GM06990 (cell line): ENCODE data around the gene GAA.

Experiments used
- DNase-seq: peaks from one replicate; pipeline ENCODE4 v3.0.0-alpha.2; 2011; ENCODE audit not compliant: insufficient read length; ENCODE audit errors: extremely low read depth
- H3K27me3 ChIP-seq: replicated peaks from 2 replicates; pipeline ENCODE4 v1.6.0; 2011; ENCODE audit warnings: low read length; ENCODE audit not compliant: control insufficient read depth, insufficient read depth
- H3K36me3 ChIP-seq: 2 replicates; pipeline ENCODE4 v1.5.1; 2011; ENCODE audit warnings: low read length; ENCODE audit not compliant: control insufficient read depth, insufficient read depth
- H3K4me3 ChIP-seq: replicated peaks from 2 replicates; pipeline ENCODE4 v1.5.1; 2011; ENCODE audit warnings: low read depth, mild to moderate bottlenecking, control low read depth, low read length
- TF ChIP-seq, protein P1 (sequence below): IDR thresholded peaks from 2 replicates; pipeline ENCODE4 v1.5.1; 2011; ENCODE audit warnings: low read length, control low read depth, mild to moderate bottlenecking, inconsistent platforms; ENCODE audit not compliant: insufficient read depth, poor library complexity, severe bottlenecking

GAA gene

DNA sequence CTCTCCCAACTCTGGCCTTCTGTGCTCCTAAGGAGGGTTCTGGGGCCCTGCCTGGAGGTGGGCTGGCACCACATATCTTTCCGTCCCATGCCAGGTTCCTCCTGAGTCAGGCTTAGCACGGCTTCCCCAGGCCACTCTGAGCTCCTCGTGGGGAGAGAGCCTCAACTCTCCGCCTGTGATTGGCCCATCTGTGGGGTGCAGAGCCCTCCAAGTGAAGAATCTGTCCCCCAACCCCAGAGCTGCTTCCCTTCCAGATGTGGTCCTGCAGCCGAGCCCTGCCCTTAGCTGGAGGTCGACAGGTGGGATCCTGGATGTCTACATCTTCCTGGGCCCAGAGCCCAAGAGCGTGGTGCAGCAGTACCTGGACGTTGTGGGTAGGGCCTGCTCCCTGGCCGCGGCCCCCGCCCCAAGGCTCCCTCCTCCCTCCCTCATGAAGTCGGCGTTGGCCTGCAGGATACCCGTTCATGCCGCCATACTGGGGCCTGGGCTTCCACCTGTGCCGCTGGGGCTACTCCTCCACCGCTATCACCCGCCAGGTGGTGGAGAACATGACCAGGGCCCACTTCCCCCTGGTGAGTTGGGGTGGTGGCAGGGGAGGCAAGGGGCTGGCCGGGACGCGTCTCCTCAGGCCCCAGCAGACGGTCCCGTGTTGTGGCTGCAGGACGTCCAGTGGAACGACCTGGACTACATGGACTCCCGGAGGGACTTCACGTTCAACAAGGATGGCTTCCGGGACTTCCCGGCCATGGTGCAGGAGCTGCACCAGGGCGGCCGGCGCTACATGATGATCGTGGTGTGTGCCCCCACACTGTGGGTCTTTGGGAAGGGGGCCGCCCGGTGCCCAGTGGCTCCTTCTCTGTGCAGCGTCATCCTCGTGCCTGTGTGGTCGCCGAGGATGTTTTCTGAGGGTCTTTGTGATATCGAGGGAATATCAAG lies 6.9 kb downstream of the GAA start:
- TF ChIP-seq, protein P1, sequence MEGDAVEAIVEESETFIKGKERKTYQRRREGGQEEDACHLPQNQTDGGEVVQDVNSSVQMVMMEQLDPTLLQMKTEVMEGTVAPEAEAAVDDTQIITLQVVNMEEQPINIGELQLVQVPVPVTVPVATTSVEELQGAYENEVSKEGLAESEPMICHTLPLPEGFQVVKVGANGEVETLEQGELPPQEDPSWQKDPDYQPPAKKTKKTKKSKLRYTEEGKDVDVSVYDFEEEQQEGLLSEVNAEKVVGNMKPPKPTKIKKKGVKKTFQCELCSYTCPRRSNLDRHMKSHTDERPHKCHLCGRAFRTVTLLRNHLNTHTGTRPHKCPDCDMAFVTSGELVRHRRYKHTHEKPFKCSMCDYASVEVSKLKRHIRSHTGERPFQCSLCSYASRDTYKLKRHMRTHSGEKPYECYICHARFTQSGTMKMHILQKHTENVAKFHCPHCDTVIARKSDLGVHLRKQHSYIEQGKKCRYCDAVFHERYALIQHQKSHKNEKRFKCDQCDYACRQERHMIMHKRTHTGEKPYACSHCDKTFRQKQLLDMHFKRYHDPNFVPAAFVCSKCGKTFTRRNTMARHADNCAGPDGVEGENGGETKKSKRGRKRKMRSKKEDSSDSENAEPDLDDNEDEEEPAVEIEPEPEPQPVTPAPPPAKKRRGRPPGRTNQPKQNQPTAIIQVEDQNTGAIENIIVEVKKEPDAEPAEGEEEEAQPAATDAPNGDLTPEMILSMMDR, result no peak
- H3K4me3 ChIP-seq, result no peak overlapping the region
- no peaks in the 10 kb centered on the region for H3K36me3 ChIP-seq
- DNase-seq, result no peak
- no peaks in the 10 kb centered on the region for H3K27me3 ChIP-seq

DNA sequence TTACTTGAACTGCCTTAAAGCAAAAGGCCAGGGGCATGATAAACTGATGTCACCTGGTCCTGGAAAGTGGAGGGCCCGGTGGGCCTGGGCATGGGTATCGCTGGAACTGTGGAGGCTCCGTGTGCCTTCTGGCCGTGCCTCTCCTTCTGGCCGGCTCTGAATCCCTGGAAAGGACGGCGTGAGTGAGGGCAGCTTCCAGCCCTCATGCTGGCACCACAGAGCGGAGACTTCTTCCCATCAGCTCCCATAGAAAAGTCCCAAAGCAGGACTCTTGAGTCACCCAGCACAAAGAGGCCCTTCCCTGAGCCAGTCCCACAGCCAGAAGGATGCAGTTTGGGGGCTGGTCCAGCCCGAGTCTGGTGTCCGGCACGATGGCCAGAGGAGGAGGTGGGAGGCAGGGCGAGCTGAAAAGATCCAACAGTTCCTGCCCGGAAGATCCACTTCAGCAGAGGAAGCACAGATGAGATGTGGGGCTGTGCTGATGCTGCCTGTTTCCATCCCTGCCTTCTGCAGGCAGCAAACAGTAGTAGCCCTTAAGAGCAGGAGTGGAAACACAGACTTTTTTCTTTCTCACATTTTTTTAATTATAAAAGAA lies 7.8 kb downstream of the GAA start:
- no peak overlapping the region for H3K4me3 ChIP-seq
- H3K27me3 ChIP-seq, result no peaks in the 10 kb centered on the region
- TF ChIP-seq, protein P1, result no peak
- H3K36me3 ChIP-seq, result no peaks in the 10 kb centered on the region
- no peak for DNase-seq

DNA sequence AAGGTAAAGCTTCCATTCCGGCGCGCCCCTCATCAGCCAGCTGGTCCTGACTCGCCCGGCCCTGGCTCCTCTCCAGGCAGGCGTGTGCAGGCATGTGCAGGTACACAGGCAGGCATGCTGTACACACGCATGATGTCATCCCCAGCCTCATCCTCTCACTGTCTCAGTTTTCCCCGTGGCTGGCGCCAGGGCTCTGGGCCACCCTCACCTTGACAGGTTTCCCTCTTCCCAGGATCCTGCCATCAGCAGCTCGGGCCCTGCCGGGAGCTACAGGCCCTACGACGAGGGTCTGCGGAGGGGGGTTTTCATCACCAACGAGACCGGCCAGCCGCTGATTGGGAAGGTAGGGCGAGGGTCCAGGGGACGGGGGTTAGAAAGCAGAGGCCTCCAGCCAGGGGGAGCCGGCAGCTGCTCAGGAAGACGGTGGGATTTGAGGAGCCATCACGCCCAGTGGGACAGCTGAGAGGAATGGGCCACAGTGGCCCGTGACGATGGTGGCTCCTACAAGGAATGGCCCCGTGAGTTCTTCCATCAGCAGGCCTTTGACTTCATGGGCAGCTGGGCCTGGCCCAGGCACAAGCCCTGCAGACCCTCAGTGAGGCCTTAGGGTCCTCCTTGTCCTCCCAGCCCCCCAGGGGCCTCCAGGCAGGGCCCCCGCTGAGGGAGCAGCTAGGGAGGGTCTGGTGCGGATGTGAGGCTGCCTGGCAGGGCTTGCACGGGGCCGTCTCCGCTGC lies 8.5 kb downstream of the GAA start:
- no peak for DNase-seq

DNA sequence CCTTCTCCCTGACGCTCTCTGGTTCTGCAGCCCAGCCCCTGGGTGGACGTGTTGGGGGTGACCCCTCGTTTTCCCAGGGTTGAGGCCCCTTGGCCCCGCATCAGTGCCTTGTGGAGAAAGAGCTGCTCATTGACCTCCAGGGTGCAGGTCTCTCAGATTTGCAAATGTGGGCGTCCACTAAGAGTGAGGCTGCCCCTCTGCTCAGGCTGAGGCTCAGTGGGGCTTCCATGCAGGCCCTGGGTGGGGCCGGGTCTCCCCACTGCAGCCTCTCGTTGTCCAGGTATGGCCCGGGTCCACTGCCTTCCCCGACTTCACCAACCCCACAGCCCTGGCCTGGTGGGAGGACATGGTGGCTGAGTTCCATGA lies 9.0 kb downstream of the GAA start:
- no peak for DNase-seq
- no peak overlapping the region for H3K4me3 ChIP-seq
- no peaks in the 10 kb centered on the region for H3K27me3 ChIP-seq
- TF ChIP-seq, protein P1, result no peak
- no peaks in the 10 kb centered on the region for H3K36me3 ChIP-seq

More for the DNA sequence above, 8.5 kb downstream of the GAA start:
- Histone ChIP-seq H3K4me3 (no peak overlapping the region), H3K27me3 (no peaks in the 10 kb centered on the region), H3K36me3 (no peaks in the 10 kb centered on the region)
- TF ChIP-seq, protein P1, result no peak

DNA sequence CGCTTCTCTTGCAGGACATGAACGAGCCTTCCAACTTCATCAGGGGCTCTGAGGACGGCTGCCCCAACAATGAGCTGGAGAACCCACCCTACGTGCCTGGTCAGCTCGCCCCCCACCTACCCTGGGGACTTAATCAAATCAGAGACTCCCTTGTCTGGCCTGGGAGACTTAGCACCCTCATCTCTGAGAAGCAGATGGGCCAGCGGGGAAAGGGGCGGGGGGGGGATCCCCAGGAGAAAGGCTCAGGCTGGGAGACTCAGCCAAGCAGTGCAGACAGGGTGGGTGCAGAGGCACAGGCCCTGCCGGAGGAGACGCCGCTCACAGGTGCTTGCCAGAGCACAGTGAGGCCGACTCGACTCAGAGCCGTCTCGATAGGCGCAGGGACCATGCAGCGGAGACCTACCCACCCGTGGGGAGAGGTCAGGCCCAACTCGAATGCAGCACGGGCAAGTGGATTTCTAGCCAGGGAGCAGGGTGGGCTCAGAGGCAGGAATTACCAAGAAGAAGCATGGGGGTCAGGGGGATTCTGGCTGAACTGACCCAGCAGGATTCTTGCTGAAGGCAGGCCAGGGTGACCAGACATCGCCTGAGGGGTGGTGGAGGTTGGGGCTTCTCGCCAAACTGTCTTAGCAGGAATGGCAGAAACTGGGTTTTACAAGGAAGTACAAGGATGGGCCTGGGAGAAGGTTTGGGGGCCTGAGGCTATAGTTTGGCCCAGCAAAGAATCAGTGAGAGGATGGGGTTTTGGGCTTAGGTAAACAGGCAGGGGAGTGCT lies 9.7 kb downstream of the GAA start:
- no peaks in the 10 kb centered on the region for H3K36me3 ChIP-seq
- TF ChIP-seq, protein P1, result no peak
- no peak overlapping the region for H3K4me3 ChIP-seq
- H3K27me3 ChIP-seq, result no peaks in the 10 kb centered on the region
- no peak for DNase-seq
